Left kidney (tissue), 2 donors: Measurements from ENCODE around the gene NAXD. TPM values are rescaled to one million over a fixed set of nuclear protein-coding genes. Genes with fewer than 3 reads are reported as not detected.
"Not testable (repeated sequence)": the region's sequence is repeated elsewhere in the genome, so short reads cannot be mapped to it uniquely, and the experiment has no call there.

ENCODE experiments used
- DNase-seq: peaks from one replicate; pipeline ENCODE4 v3.0.0-alpha.2; 2013
- polyA plus RNA-seq: library from polyadenylated mRNA; unstranded; fragments of 120-200 nt; gene quantifications from one replicate; pipeline ENCODE4 v1.2.1, GENCODE V29; 2013; ENCODE audit not compliant: insufficient read length

NAXD gene
- polyA plus RNA-seq, 1 donor, result 40.8 TPM

GRCh38 chr13:110643768-110644421, 28.6 kb downstream of the NAXD start:
- DNase-seq, result no peak

GRCh38 chr13:110644892-110645521, 29.7 kb downstream of the NAXD start:
- DNase-seq, result peak; percentile 64

GRCh38 chr13:110645750-110646149, 30.4 kb downstream of the NAXD start:
- no peak for DNase-seq

GRCh38 chr13:110646442-110647364, 31.4 kb downstream of the NAXD start:
- no peak for DNase-seq

- no peak for DNase-seq
Measured at GRCh38 chr13:110647365-110647737, 32.0 kb downstream of the NAXD start.

- no peak for DNase-seq
Measured at GRCh38 chr13:110648146-110648819, 32.9 kb downstream of the NAXD start.

GRCh38 chr13:110648848-110649421, 33.6 kb downstream of the NAXD start:
- no peak for DNase-seq

- DNase-seq, result no peak
Measured at GRCh38 chr13:110649551-110649950, 34.2 kb downstream of the NAXD start.

- DNase-seq, result no peak
Measured at GRCh38 chr13:110650436-110650835, 35.1 kb downstream of the NAXD start.

- no peak for DNase-seq
Measured at GRCh38 chr13:110651271-110651670, 35.9 kb downstream of the NAXD start.

GRCh38 chr13:110651726-110652230, 36.4 kb downstream of the NAXD start:
- DNase-seq, result no peak

GRCh38 chr13:110652231-110652730, 36.9 kb downstream of the NAXD start:
- no peak for DNase-seq

GRCh38 chr13:110652764-110653163, 37.4 kb downstream of the NAXD start:
- no peak for DNase-seq

- DNase-seq, result no peak
Measured at GRCh38 chr13:110653271-110653670, 37.9 kb downstream of the NAXD start.

GRCh38 chr13:110653851-110654250, 38.5 kb downstream of the NAXD start:
- no peak for DNase-seq

GRCh38 chr13:110657196-110657595, 41.9 kb downstream of the NAXD start:
- no peak for DNase-seq

- not testable (repeated sequence) for DNase-seq
Measured at GRCh38 chr13:110658218-110658911, 43.0 kb downstream of the NAXD start.

- no peak for DNase-seq
Measured at GRCh38 chr13:110661256-110661655, 45.9 kb downstream of the NAXD start.

- no peak for DNase-seq
Measured at GRCh38 chr13:110662091-110662490, 46.7 kb downstream of the NAXD start.

GRCh38 chr13:110662777-110663443, 47.6 kb downstream of the NAXD start:
- DNase-seq, result no peak
